Body of pancreas (tissue), 4 donors: ENCODE results near the gene NAT9. TPM values are rescaled to one million over a fixed set of nuclear protein-coding genes. Genes with fewer than 3 reads are reported as not detected.

Experiments used
- ATAC-seq: fragments of 150-250 bp; one replicate; pipeline ENCODE4 v1.9.1; 2016
- DNase-seq, 4 donors: peaks; one replicate each; pipeline ENCODE4 v3.0.0-alpha.2; 2019
- H3K27ac ChIP-seq, 4 donors: fragments of 200-600 bp; sonication (generic); 1 replicate in 3 of 4; 2 replicates in 1 of 4; pipeline versions ENCODE4 v1.5.1 to v1.6.1; 2016 to 2019; ENCODE audit warnings: mild to moderate bottlenecking in 1 of 4, mixed read lengths in 1 of 4, moderate library complexity in 1 of 4
- H3K27me3 ChIP-seq, 2 donors: fragments of 200-600 bp; sonication (generic); one replicate each; pipeline ENCODE4 v1.6.0; 2016; ENCODE audit warnings: mild to moderate bottlenecking in 1 of 2
- H3K36me3 ChIP-seq, 2 donors: fragments of 200-600 bp; sonication (generic); replicated peaks in 1 of 2; 2 replicates each; pipeline ENCODE4 v1.5.1; 2016; ENCODE audit warnings: low read depth in 2 of 2; ENCODE audit not compliant: insufficient read depth in 1 of 2
- H3K4me1 ChIP-seq: fragments of 200-600 bp; sonication (generic); one replicate; pipeline ENCODE4 v1.6.0; 2016
- H3K4me3 ChIP-seq, 2 donors: fragments of 200-600 bp; sonication (generic); 1 replicate in 1 of 2; 2 replicates in 1 of 2; pipeline ENCODE4 v1.5.1; 2016 to 2019
- H3K9me3 ChIP-seq, 3 donors: fragments of 200-600 bp; sonication (generic); 1 replicate in 2 of 3; 2 replicates in 1 of 3; pipeline ENCODE4 v1.5.1; 2016
- CTCF ChIP-seq, 7 experiments: fragments of 450-650 bp in 4 of 7; fragments of 200-600 bp in 3 of 7; sonication (generic) in 3 of 7; IDR thresholded peaks; one replicate each; pipeline ENCODE4 v1.5.1; 2016 to 2019; ENCODE audit warnings: antibody characterized with exemption in 7 of 7
- POLR2A ChIP-seq, 3 donors: fragments of 450-650 bp; IDR thresholded peaks; one replicate each; pipeline ENCODE4 v1.6.1; 2016; ENCODE audit warnings: antibody characterized with exemption in 3 of 3, mild to moderate bottlenecking in 2 of 3
- WGBS, 2 donors: methylation state at CpG; one replicate each; pipeline ENCODE4 v1.1.5; 2017; 5-methylcytosine and 5-hydroxymethylcytosine counted together
- intact Hi-C: fragments of 100-400 bp; cut with DNase I; formaldehyde crosslinking; loops from one replicate; pipeline ENCODE4 v1.15.1; 2023
- total RNA-seq, 2 donors: library from RNA; depleted of rRNA; stranded (reverse); fragments of >200 nt; gene quantifications; one replicate each; pipeline ENCODE4 v1.1.0, GENCODE V29; 2016

The NAT9 gene
- total RNA-seq, 2 donors from 2014 or later: 21.8 to 23.3 TPM

- no peaks in the 10 kb centered on the region for H3K9me3 ChIP-seq
- peak; percentile 85 to 98 (median 96) for TF ChIP-seq CTCF (IDR thresholded peaks at IDR 0.05)
- peak in 1 of 3 donors; percentile 4 for TF ChIP-seq POLR2A (IDR thresholded peaks at IDR 0.05)
- H3K4me1 ChIP-seq: peaks cover 62% of the 10 kb centered on the region
- WGBS, 2 donors: 27 to 31% methylated on average over 11 to 16 of the region's 16 CpGs
- no peaks in the 10 kb centered on the region for H3K27me3 ChIP-seq
- intact Hi-C loops: no loop called here
- no peak overlapping the region for H3K4me3 ChIP-seq
- DNase-seq (peak; percentile 89 to 92 (median 91)), ATAC-seq (peak; percentile 80)
- peak overlapping the region; percentile 48 to 89 (median 84) for H3K27ac ChIP-seq
- peaks cover 0 to 6% of the 10 kb centered on the region in 2 donors for H3K36me3 ChIP-seq
Measured at GRCh38 chr17:74770498-74771318, 5.4 kb downstream of the NAT9 start.

GRCh38 chr17:74769856-74770497, 6.2 kb downstream of the NAT9 start:
- peak in 3 of 4 donors; percentile 48 to 64 (median 53) for DNase-seq
- Histone ChIP-seq H3K36me3 (peaks cover 0 to 6% of the 10 kb centered on the region in 2 donors), H3K4me3 (no peak overlapping the region), H3K9me3 (no peaks in the 10 kb centered on the region), H3K27me3 (no peaks in the 10 kb centered on the region), H3K4me1 (peaks cover 55% of the 10 kb centered on the region), H3K27ac (peak overlapping the region; percentile 82 to 89 (median 88))
- no peak for TF ChIP-seq CTCF (IDR thresholded peaks at IDR 0.05)
- peak in 2 of 3 donors; percentile 1 to 7 for TF ChIP-seq POLR2A (IDR thresholded peaks at IDR 0.05)
- ATAC-seq: no peak
- 4 to 16% methylated on average over 3 to 5 of the region's 5 CpGs for WGBS, 2 donors
- intact Hi-C loops: no loop called here

- H3K27ac ChIP-seq: peak overlapping the region; percentile 82 to 89 (median 88)
- 34 to 35% methylated on average over 5 to 6 of the region's 6 CpGs for WGBS, 2 donors
- no peak for DNase-seq
- H3K4me1 ChIP-seq: peaks cover 51% of the 10 kb centered on the region
- H3K9me3 ChIP-seq: no peaks in the 10 kb centered on the region
- H3K4me3 ChIP-seq: no peak overlapping the region
- intact Hi-C loops: no loop called here
- no peak for ATAC-seq
- TF ChIP-seq CTCF (IDR thresholded peaks at IDR 0.05): no peak
- TF ChIP-seq POLR2A (IDR thresholded peaks at IDR 0.05): no peak
- peaks cover 0 to 6% of the 10 kb centered on the region in 2 donors for H3K36me3 ChIP-seq
- H3K27me3 ChIP-seq: no peaks in the 10 kb centered on the region
Measured at GRCh38 chr17:74769266-74769855, 6.8 kb downstream of the NAT9 start.

GRCh38 chr17:74768763-74769114, 7.4 kb downstream of the NAT9 start:
- intact Hi-C loops: no loop called here
- Histone ChIP-seq H3K27me3 (no peaks in the 10 kb centered on the region), H3K36me3 (peaks cover 0 to 6% of the 10 kb centered on the region in 2 donors), H3K27ac (peak overlapping the region; percentile 82 to 89 (median 88)), H3K4me1 (peaks cover 57% of the 10 kb centered on the region), H3K4me3 (no peak overlapping the region), H3K9me3 (no peaks in the 10 kb centered on the region)
- 49 to 60% methylated on average over 5 to 7 of the region's 7 CpGs for WGBS, 2 donors
- ATAC-seq (no peak), DNase-seq (no peak)
- no peak for TF ChIP-seq POLR2A (IDR thresholded peaks at IDR 0.05)
- no peak for TF ChIP-seq CTCF (IDR thresholded peaks at IDR 0.05)
